ENCODE measurements around the gene INTS6.
"Not testable (repeated sequence)": the region's sequence is repeated elsewhere in the genome, so short reads cannot be mapped to it uniquely, and the experiment has no call there.

Gene INTS6

DNA sequence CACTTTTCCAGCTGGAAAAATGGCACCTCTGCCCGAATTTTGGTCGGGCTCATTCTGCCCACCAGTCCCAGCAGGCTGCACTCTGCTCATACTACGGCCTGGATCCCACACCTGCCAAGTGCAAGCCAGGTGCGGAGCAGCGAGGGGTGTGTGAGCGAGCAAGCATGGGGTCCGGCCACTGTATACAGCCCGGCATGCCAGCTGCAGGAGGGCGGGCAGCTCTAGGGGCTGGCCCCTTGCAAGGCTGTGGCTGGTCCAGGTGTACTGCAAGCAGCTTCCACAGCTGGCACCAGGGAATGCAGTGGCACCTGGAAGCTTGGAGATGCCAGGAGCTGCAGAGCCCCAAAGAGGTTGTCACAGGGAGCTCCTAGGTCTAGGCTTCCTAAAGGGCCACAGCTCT is 2.7 kb upstream of the INTS6 start:
- DNase-seq = no peak

DNA sequence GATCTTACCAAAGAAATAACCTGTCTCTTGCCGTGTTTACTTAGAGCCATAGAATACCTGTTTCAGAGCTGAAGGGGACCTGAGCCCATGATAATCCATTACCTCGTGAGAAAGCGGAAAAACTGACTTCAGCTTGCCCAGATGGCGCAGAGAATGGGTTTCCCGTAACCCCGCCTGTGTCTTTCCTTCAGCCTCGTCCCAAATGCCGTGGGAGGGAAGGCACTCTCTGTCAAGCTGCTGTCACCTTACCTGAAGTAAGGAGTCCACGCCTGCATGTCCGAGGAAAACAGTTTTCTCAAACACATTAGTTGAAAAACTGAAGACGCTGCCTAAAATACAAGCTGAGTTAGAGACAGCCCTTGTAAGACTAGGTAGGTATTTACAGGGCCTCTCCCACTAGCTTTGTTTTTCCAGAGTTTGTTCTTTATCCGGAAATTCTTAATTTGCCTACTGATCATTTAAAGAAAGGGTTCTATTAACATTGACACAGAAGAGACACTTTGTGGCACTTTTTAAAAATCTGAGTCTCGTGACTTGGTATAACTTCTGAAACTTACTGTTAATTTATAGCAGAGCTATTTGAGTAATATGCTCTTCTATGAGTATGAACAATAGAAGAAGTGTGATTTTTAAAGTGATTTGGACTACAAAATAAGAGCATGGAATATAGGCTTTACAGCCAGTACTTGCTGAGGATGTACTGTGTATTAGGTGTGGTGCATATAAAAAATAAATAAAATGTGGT is 1.3 kb upstream of the INTS6 start:
- peak; percentile 82 for DNase-seq

DNA sequence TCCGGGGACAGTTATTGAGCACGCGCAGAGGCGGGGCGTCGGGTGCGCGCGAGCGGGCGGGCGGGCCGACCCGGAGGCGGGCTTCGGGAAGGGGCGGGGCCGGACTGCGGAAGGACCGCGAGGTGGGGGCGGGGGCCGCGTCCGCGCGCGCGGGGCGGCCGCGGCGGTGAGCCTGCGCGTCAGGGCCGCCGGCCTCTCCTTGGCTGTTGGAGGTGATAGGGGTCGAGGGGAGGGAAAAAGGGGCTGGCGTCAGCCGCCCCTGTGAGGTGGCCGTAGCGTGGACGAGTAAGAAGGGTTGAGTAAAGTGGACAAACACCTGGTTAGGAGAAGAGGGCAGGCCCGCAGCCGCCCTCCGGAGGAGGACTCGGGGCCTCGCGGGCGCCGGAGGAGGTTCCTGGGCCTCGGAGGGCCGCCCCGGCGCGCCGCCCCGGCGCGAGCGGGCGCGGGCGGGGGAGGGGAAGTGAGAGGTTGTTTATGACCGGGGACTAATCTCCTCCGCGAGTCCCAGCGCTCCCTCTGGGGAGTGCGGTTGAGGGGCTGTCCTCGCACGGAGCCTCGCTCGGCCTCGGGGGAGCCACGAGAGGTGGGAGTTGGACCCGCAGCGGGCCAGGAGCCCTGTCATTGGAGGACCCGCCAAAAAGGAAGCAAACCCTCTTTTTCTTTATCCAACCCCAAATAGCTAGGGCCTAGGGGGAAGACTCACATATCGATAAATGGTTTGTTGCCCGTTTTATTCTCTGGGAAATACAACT is 547 bp upstream of the INTS6 start:
- DNase-seq = peak; percentile 93

DNA sequence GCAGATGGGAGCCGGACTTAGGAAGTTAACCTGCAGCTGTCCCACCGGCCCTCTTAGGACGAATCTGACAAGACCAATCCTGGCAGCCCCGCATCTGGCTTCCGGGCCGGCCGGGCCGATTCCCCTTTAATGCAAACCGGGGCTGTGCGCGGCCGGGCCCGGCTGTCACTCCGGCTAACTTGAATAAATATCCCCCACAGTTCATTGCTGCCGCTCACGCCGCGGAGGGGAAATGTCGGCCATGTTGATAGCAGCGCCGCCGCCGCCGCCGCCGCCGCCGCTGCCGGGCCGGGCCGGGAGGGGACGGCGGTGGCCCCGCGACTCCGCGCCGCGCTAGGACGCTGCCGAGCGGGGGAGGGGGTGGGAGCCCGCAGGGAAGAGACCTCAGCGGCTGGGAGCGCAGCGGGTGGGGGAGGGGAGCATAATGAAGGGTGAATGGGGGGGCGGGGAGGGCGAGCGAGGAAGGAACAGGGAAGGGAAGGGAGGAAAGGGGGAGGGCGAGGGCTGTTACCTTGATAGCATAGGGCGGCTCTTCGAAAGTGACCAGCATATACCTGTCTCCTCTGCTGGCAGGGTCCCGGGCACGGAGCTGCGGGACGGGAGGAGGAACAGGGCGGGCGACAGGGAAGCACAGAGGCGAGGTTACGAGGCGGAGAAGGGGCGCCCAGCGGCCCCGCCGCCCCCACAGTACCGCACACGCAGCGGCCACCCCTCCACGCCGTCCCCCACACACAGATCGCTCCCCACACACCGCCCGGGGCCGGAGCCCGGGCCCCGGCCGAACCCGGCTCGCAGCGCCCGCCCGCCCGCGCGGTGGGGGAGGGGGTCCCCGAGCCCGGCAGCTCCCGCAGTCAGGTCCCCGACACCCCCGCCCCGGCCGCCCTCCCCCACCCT is 1.1 kb downstream of the INTS6 start:
- DNase-seq = peak; percentile 91

DNA sequence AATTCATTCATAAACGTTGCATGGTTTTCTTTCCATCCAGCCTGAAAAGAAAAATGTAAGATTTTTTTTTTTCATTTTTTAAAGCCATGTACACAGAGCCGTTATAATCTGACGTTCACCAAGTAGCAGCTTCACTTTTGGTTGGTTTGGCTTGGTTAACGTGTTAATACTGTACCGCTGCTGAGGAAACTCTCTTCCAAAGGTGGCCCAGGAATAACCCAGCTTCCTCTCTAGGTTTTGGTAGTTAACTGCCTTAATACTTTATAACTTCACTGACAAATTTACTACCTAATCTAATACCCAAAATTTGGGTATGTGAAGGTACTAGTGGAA is 1.7 kb downstream of the INTS6 start:
- DNase-seq = no peak

DNA sequence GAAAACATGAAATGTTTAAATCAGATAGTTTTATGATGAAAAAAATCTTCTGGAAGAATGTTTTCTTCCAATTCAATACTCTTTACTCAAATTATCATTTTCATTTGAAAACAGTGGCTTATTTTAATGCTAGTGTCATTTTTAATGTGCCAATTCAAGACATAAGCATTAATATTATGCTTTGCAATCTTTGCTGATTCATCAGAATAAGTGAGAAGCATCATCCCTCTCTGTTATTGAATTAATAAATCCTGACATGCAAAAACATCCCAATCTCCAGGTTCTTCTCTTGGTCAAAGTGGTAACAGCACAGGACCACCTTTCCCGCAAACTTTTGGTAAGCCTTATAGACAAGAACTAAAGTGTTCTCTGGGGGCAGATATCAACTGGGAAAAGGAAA is 3.8 kb downstream of the INTS6 start:
- DNase-seq = no peak

DNA sequence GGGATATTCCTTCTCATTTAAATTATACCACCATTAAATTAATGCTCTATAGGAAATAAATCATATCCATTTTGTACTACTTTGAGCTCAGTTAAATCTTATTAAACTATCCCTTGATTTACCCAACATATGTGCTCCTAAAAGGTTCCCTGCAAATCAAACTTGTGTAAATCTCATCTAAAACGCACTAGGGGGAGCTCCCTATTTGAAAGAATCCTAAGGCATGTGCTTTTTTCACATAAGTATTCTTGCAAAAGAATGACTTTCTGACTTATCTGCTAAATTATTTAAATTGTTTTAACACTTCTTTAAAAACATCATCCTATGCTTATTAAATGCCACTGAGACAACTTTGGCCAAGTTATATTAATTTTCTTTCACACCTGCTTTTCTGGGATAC is 7.9 kb downstream of the INTS6 start:
- no peak for DNase-seq

DNA sequence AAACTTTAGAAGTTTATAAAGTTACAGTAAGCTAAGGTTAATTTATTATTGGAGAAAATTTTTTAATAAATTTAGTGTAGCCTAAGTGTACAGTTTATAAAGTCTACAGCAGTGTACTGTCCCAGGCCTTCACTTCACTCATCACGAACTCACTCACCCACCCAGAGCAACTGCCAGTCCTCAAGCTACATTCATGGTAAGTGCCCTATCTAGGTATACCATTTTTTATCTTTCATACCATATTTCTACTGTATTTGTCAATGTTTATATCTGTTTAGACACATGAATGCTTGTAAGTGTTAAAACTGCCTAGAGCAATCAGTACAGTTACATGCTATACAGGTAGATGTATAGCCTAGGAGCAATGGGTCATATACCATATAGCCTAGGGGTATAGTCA is 12.5 kb downstream of the INTS6 start:
- no peak for DNase-seq

DNA sequence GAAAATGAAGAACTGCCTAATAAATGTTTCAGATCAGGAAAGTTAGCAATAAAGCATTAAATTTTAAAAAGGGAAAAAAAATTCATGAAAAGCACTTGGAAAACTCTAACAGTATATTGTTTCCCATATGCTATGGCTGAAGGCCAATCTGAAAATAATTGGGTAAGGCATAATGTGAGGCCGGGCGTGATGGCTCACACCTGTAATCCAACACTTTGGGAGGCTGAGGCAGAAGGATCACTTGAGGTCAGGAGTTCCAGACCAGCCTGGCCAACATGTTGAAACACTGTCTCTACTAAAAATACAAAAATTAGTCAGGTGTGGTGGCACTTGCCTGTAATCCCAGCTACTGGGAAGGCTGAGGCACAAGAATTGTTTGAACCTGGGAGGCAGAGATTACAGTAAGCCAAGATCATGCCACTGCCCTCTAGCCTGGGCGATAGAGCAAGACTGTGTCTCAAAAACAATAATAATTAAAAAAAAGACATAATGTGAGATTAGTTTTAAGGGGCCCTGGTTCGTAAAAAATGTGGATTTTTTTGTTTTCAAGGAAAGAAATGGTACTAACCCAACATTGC is 15.2 kb downstream of the INTS6 start:
- no peak for DNase-seq

DNA sequence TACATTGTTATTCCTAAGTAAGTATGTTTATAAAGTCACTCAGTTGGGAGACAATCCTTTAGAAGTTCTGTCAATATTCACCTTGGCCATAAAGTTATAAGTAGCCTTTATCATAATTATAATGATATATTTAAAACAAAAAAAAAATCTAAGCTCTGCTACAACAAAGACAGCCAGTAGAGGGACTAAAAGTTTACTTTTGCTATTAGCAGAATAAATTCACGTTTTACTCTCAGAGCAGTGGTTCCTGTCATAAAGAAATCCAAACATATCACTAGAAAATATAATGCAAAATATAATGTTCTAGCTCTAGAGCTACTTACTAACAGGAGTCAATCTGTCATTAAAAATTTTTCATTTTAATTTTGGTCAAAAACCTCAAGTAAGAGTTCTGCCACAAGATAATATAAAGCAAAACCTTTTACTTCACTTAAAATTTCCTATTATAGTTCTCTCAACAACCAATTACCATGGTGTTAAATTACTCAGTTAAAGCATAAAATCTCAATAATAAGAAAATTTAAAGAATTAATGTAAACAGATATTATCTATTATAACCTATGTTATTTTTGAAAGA is 17.7 kb downstream of the INTS6 start:
- no peak for DNase-seq

DNA sequence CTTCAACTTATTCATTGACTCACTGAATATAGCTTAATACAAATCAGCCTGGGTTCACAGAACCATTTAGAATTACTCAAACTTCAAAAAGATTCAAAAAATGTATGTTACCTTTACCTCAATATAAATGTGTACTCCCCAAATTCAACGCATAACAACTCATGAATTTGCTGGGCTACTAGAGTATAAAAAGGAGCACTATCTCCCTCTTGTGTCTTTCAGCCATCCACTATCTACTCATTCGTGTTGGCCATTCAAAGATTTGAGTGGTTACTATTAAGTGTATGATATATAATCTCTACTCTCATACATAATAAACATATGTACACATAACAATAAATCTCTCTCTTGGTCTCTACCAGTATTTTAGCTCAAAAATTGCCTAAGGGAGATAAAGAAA is 20.3 kb downstream of the INTS6 start:
- DNase-seq = no peak

DNA sequence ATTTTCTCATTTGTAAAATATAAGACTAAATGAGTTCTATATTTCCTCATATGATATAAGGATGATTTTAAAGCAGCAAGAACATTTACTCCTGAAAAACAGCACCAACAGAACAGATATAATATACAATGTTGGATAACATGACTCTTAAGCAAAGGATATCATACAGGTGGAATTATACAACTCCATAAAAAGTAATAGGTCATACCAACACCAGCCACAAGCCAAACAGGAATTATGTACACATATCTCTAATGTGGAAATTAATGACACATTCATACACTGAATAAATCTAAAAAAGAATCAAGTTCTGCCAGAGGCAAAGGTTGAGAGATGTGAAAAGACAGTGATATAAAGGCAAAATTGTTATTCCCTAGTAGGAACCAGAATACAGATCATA is 25.9 kb downstream of the INTS6 start:
- no peak for DNase-seq

DNA sequence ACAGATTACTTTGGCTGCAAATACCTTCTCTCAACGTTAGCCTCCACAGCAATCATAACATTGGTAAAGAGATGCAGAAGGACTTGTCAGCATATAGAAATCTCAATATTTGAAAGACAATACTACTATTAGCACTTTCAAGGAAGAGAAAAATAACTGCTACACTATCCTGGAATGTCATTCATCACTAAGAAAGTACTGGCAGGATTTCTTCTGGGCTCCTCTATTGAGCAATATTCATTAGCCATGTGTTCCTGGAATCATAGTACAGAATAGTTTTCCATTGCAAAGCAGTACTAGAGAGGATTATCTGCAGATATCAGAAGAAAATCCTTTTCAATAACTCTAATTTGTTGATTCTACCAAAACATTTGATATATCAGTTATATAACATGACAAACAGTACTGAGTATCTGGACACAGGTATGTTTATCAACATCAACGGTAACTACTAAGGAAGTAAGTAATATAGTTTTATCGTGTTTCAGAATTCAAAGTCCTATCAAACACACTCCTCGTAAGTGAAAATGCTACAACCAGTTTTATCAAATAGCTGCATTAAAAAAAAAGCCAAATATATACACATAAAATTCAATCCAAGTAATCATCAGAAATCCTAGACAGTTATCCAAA is 27.3 kb downstream of the INTS6 start:
- DNase-seq = no peak

DNA sequence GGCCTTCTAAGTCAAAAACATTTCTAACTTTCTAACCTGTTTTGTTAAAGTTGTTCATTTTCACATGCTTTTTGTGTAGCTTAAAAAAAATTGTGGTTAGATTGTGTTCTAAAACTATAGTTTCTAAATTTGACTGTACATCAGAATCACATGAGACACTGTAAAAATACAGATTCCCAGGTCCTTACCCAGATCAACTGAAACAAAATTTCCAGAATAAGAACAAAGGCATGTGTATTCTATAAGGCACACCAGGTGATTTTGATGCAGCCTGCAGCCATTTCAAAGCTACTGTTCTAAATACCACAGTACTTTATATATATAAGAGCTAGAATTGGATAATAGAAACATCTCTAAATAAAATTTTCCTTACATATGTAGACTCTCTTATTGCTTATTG is 29.1 kb downstream of the INTS6 start:
- DNase-seq = no peak

DNA sequence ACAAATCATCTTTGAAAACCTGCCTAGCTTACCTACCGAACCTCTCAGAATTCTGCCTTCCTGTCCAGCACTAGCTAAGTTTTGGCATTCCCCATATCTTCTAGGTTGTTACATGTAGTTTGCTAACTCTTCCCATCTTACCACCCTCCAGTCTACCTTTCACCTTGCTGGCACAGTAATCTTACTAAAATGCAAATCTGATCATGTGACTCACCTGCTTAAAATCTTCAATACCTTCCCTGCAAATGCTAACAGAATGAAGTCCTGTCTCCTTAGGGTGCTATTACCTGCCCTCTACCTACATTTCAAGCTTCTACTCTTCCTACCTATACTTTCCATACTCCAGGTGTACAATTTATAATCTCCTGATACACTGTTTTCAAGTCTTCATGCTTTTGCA is 30.4 kb downstream of the INTS6 start:
- no peak for DNase-seq

DNA sequence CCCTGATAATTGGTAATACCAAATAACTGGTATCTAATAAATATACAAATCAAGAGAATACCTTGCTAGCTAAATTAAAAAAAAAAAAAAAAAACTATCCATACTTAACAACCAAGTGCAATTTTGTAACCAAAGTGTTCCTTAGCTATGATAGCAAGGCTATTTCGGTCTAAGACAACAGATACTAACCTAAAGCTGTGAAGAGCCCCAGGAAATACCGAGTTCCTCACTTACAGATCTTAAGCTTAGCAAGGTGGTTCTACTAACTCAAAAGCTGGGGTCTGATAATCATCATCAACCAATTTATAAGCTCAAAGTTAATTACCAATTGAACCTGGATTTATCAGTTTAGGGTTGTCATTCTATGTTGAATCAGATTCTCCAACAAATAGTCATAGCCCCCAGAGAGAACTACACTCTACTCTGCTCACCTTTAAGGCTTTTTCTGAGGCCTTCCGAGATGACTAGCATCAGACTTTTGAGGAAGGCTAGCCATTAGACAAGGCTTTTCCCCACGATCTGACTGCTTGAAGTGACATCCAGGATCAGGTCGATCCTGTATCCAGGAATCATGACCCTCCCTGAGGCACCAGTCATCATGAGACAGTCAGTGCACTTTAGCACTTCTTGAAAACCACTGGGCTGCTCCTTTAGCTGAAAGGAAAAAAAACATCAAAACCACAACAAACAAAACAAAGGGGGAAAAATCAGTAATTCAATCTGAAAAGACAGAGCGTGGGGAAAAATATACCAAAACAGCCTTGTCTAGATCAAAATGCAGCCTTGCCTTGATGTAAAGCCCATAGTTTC is 31.9 kb downstream of the INTS6 start:
- DNase-seq = no peak

DNA sequence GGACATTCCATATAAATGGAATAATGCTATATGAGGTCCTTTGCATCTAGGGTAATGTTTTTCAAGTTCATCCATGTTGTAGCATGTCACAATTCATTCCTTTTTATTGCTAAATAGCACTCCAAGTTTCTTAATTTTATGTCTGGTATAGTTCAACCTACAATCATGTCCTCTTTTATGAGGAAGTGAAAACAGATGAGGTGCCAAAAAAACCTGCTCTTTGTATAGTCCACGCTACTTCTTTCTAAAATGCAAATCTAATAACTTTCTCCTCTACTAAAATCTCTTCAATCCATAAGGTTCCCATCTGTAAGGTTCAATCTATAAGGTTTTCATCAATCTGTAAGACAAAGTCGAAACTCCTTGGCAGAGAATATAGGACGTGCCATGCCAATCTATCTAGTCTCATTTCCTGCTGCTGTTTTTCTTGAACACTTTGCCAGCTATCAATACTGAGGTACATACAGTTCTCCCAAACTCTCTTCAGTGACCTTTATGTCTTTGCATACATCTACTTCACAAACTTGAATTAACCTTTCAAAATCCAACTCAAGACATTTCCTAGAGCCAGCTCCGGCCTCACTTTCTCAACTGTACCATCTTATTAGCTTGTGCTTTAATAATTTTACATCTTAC is 33.7 kb downstream of the INTS6 start:
- no peak for DNase-seq

DNA sequence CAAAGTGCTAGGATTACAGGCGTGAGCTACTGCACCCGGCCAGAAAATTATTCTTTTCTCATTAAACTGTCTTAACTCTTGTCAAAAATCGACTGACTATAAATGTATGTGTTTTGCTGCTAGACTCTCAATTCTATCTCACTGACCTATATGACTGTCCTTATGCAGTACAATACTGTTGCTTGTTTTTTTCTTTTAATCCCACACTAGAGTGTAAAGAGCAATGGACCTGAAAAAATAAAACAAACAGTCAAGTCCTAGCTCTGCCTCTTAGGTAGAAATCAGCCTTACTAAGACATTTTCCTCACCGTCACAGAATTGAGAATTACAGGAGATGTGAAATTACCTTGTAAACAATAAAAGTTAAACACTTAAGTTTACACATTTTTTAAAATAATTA is 35.1 kb downstream of the INTS6 start:
- DNase-seq = no peak

DNA sequence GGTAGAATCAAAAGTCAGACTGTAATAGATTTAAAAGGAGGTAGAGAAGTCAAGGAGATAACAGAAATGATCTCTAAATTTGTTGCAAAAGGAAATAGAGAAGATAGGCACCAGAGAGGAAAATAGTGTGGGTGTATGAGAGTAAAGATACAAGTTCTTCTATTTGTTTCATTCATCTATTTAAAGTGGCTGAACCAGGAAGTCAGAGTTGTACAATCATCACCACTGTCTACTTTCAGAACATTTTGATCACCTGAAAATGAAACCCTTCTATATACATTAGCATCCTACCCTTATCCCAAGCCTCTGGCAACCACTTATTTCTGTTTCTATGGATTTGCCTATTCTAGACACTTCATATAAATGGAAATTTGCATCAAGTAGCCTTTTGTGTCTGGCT is 36.7 kb downstream of the INTS6 start:
- no peak for DNase-seq

DNA sequence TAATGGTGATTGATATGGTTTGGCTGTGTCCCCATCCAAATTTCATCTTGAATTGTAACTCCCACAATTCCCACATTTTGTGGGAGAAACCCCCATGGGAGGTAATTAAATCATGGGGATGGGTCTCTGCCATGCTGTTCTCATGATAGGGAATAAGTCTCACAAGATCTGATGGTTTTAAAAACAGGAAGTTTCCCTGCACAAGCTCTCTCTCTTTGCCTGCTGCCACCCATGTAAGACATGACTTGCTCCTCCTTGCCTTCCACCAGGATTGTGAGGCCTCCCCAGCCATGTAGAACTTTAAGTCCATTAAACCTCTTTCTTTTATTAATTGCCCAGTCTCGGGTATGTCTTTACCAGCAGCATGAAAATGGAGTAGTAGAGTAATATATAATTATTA is 37.5 kb downstream of the INTS6 start:
- not testable (repeated sequence) for DNase-seq

DNA sequence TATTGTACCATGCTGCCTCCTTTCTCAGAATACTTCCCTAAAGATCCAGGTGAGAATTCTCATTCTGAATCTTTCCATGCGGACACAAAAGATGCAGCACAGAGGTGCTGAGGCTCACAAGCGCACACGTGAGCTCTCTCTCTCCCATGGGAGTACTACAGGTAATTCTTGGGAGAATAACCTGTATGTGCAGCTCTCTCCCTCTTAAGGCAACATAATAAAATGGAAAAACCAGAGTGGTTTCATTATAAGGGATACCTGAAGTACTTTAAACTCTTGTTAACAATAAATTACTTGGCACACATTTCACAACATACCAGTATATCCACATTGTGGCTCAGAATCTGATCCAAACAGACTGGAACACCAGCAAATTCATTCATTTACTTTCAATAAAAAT is 40.4 kb downstream of the INTS6 start:
- DNase-seq = no peak

Measured in activated effector memory CD4-positive, alpha-beta T cell treated with anti-CD3 and anti-CD28 coated beads, Interleukin-2, amount 50 U/mL, for 16 hours (primary cell).